PFSK-1 (cell line): ENCODE measurements around the gene POC5.

Experiments
- FOXP2 ChIP-seq: optimal IDR thresholded peaks from 2 replicates; pipeline ENCODE3; 2011; ENCODE audit warnings: borderline replicate concordance, control low read depth, inconsistent platforms; ENCODE audit not compliant: insufficient read depth; ENCODE audit errors: extremely low read length, extremely low read depth
- POLR2AphosphoS5 ChIP-seq: IDR thresholded peaks from 2 replicates; pipeline ENCODE4 v1.6.1; 2012; ENCODE audit warnings: low read depth, mild to moderate bottlenecking, control low read depth, low read length, moderate library complexity
- REST ChIP-seq, 2 experiments: IDR thresholded peaks; 2 replicates each; pipeline versions ENCODE4 v1.6.1 to v1.8.0; 2011 to 2012; ENCODE audit warnings: low read depth in 2 of 2, low read length in 2 of 2, control low read depth in 1 of 2, inconsistent platforms in 1 of 2, mild to moderate bottlenecking in 1 of 2, moderate library complexity in 1 of 2; ENCODE audit not compliant: insufficient read depth in 1 of 2
- TAF1 ChIP-seq: IDR thresholded peaks from 2 replicates; pipeline ENCODE4 v1.6.1; 2012; ENCODE audit warnings: low read length, control low read depth, borderline replicate concordance; ENCODE audit not compliant: insufficient read depth

GRCh38 chr5:75663579-75664284 is 53.5 kb downstream of the POC5 start:
- TF ChIP-seq POLR2AphosphoS5 (no peak), REST (IDR thresholded peaks at IDR 0.05; ENCODE audit: insufficient read depth in 1 of 2, low read depth in 2 of 2, low read length in 2 of 2) (no peak), TAF1 (no peak), FOXP2 (no peak)
